ENCODE data around the gene OXCT2. TPM values are rescaled to one million over a fixed set of nuclear protein-coding genes. Genes with fewer than 3 reads are reported as not detected.

OXCT2 gene
- total RNA-seq, 1 experiment from 2014 or later = 0.26 TPM

DNA sequence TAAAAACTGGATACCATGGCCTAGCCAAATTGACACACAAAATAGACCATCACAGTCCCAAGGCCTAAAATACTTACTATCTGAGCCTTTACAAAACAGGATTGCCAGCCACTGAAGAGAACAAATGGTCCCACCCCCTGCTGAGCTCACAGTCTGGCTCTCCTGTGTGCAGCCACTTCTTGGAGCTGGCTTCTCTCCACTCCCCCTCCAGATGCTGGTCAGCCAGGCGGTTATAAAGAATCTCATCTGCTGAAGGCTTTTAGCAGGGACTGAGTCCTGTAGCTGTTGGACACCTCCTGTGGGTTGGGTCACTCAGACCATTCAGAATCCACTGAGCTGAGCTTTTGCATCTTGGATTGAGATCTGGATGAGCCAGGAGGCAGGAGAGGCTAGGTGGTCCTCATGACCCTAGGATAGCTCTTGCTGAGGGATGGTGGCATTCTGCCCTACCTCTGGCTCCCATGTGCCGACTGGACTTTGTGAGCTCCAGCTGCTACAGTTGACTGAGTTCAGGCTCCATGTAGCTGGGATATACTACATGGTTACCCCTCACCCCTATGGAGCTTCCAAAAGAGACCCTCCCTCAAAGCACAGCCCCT, 16.1 kb downstream of the OXCT2 start:
- DNase-seq (ENCODE audit: low read depth, low spot score) = no peak
- in situ Hi-C loops (cut with HindIII; ENCODE audit: low pct_unique_long_range_greater_than_20kb, low sequenced_read_pairs) = no loop called here

DNA sequence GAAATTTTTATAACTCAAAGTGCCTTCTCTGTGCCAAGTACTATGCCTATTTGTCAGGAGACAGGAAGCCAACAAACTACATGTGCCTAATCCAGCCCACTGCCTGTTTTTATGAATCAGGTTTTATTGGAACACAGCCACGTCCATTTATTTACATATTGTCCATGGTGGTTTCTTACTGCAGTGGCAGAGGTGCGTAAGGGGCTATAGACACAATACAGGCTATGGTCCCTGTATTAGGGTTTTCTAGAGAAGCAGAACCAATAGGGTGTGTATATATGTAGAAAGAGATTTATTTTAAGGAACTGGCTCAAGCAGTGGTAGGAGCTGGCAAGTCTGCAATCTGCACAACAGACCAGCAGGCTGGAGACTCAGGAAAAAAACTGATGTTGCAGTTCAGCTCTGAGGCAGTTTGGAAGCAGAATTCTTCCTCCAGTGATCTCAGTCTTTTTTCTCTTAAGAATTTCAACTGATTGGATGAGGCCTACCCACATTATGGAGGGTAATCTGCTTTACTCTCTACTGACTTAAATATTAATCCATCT, 17.1 kb downstream of the OXCT2 start:
- DNase-seq (ENCODE audit: low read depth, low spot score) = no peak
- in situ Hi-C loops (cut with HindIII; ENCODE audit: low pct_unique_long_range_greater_than_20kb, low sequenced_read_pairs) = no loop called here

DNA sequence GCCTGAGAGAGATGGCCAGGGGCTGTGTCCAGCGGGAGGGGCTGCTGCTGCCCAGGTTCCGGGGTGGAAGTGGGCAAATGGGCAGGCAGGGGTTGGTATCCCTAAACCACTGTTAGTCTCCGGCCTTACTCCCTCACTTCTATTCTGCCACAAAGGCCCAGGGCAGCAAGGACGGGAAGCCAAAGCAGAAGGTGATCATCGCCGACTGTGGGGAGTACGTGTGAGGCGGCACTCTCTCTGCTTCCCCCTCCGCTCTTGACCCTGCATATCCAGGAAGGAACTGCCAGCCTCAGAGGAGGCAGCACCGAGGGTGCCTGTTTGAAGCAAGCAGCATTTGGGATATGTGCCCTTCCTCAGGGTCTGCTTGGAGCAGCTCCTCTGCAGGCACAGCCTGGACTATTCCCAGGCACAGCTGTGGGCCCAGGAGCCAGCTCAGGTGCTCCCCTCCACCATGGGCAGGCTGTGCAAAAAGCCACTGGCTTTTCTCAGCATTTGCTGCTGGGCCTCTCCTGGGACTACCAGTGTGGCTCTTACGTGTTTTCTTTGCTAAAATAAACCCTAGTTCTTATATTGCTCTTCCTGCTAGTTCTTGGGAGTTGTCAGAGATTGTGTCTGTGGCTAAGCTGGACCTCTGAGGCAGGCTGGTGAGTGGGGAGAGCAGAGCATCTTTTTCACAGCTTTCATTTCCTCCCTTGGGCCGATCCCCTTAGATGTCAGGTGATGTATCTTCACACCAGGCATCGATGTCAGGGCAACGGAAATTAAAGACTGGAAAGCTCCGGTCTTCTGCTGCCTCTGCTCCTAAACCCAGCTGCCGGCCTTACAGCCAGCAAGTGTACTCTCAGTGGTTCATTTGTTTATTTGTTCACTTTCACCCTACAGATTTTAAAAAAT, 17.8 kb downstream of the OXCT2 start:
- DNase-seq (ENCODE audit: low read depth, low spot score) = no peak
- in situ Hi-C loops (cut with HindIII; ENCODE audit: low pct_unique_long_range_greater_than_20kb, low sequenced_read_pairs) = no loop called here

DNA sequence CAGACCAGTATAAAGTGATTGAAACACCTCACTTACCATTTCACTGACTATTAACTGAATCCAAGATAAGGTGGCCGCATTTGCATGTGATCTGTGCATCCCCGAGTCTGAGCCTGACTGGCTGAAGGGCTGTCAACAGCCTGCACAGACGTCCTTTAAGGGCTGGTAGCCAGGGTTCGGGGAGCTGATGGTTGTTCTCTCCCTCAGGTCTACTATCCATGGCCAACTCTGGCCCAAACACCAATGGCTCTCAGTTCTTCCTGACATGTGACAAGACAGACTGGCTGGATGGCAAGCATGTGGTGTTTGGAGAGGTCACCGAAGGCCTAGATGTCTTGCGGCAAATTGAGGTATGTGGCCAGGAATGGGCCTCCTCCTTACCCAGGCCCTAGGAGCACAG, 18.4 kb downstream of the OXCT2 start:
- in situ Hi-C loops (cut with HindIII; ENCODE audit: low pct_unique_long_range_greater_than_20kb, low sequenced_read_pairs) = no loop called here
- no peak for DNase-seq (ENCODE audit: low read depth, low spot score)

DNA sequence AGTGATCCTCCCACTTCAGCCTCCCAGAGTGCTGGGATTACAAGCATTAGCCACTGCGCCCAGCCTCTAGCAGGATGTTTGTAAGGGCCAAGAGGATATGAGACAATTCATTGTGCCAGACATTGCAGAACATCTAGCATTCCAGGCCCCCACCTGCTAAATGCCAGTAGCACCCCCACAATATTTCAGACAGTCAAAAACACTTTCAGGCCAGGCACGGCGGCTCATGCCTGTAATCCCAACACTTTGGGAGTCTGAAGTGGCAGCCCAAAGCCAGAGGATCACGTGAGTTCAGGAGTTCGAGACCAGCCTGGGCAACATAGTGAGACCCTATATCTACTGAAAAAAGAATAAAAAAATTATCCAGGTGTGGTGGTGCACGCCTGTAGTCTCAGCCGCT, 19.6 kb downstream of the OXCT2 start:
- in situ Hi-C loops (cut with HindIII; ENCODE audit: low pct_unique_long_range_greater_than_20kb, low sequenced_read_pairs) = no loop called here

DNA sequence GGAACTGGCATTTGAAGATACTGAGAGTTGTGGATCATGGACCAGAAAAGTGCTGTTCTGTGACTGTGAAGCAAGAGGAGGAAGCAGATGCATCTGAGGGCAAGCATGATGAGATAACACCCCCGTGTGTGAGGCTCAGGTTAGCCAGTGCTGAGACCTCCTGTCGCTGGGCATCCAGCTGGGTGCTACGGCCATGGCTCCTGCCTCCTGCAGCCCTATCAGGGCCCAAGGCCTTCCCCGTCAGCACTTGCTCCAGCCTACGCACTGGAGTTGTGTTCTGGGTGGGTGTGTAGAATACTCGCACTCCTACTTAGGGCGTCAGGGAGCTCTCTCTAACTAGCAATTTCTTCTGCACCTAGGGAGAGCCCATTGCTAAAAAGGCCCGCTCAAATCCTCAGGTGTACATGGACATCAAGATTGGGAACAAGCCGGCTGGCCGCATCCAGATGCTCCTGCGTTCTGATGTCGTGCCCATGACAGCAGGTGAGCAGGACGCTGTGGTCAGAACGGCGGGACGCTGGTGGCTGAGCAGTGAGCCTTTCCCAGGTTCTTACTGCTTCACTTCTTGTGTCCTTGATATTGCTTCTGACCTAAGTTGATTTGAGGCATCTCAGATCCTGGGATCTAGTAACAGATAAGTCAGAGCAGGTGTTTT, 26.0 kb downstream of the OXCT2 start:
- in situ Hi-C loops (cut with HindIII; ENCODE audit: low pct_unique_long_range_greater_than_20kb, low sequenced_read_pairs) = loop anchor here (25.0 kb wide), 1 partner anchor 133 kb away; no protein-coding TSS in a partner anchor
- DNase-seq (ENCODE audit: low read depth, low spot score) = no peak

More for the DNA sequence above, 19.6 kb downstream of the OXCT2 start:
- DNase-seq (ENCODE audit: low read depth, low spot score) = no peak

DNA sequence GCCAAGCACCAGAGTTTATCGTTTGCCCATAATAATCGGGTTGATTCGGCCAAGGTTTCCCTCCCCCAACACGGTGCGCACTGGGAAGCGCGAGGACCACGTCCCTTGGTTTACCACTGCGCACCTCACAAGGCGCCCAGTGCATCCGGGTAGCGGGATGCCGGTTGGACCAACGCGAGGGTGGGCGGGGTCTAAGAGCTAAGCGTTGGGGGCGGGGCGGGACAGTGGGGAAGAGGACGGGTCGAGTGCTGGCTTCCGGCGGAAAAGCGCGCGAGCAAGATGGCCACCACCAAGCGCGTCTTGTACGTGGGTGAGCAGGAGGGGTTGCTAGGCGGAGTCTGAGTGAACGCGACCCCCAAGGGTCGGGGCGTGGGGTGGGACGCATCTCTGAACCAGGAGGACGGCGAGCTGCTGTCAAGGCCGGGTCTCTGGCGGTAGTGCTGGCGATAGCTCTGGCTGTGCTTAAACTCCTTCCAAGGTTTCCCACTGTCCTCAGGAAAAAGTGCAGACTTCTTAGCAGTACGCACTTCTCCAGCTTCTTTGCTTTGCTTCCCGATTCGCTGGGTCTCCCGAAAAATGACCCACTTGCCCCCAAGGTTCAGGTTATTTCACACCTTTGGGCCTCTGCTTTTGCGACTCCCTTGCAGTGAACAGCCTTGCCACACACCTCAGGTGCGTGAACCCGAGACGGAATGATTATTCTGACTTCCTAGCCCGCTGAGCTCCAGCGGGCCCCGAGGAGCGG, 32.4 kb downstream of the OXCT2 start, which contains the start of gene PPIE:
PPIE (plus strand) TSS at position 261 of the 745 bp plus-strand sequence; CDS start at position 280, 19 bp downstream.
- in situ Hi-C loops (cut with HindIII; ENCODE audit: low pct_unique_long_range_greater_than_20kb, low sequenced_read_pairs) = loop anchor here (25.0 kb wide), 1 partner anchor 126 kb away; no protein-coding TSS in a partner anchor
- DNase-seq (ENCODE audit: low read depth, low spot score) = peak; percentile 91

DNA sequence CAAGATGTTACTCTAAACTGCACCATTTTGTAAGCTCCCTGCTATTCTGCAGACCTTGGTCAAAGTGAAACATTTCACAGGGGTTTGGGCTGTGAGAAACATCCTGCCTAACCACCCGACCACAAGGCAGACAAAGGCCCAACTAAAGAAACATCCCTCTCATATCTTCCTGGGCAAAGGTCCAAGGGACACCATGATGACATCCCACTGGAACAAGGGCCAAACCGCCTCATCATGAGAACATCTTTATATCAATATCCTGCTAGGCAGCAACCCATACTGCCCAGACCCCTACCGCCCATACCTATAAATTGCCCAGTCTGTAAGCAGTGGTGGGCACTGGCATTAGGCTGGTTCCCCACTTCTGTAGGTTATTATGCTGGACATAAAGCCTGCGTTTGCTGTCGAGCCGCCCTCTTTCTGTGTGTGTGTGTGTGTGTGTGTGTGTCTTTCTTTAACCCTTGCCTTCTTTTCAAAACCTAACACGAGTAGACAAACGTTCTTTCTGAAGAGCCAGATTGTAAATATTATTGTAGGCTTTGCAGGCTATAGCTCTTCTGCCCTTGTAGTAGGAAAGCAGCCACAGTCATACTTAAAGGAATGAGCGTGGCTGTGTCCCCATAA, 33.5 kb downstream of the OXCT2 start:
- in situ Hi-C loops (cut with HindIII; ENCODE audit: low pct_unique_long_range_greater_than_20kb, low sequenced_read_pairs) = loop anchor here (25.0 kb wide), 1 partner anchor 125 kb away; no protein-coding TSS in a partner anchor
- DNase-seq (ENCODE audit: low read depth, low spot score) = peak; percentile 82

DNA sequence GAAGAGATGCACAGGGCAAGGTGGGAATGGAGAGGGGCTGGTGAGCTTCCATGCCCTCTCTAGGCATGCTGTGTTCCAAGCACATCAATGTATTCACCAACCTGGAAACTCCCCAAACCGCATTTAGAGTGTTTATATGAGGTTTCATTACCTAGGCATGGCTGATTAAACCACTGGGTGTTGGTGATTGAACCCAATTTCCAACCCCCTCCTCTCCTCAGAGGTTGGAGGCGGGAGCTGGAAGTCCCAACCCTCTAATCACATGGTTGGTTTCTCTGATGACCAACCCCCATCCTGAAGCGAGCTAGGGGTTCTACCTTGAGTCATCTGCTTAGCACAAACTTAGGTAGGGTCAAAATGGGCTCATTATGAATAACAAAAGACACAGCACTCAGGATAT, 35.4 kb downstream of the OXCT2 start:
- no peak for DNase-seq (ENCODE audit: low read depth, low spot score)
- in situ Hi-C loops (cut with HindIII; ENCODE audit: low pct_unique_long_range_greater_than_20kb, low sequenced_read_pairs) = loop anchor here (25.0 kb wide), 1 partner anchor 123 kb away; no protein-coding TSS in a partner anchor

DNA sequence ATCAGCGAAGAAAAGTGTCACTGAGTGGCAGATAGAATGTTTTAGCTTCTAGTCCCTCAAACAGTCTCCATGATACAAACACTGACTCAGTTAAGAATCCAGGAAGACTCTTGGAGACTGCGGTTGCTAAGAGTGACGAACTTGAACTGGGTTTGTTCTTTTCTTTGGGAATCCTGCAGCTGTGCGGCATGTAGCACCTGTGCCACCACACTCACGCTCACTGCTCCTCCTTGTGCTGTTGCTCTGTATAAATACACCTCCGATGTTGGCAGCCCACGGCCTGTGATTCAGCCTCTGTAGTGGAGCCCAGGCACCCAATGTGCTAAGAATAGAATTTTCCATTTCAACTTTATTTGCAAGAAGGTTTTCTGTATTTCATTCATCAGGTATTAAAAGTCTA, 38.0 kb downstream of the OXCT2 start:
- in situ Hi-C loops (cut with HindIII; ENCODE audit: low pct_unique_long_range_greater_than_20kb, low sequenced_read_pairs) = loop anchor here (25.0 kb wide), 1 partner anchor 121 kb away; no protein-coding TSS in a partner anchor
- DNase-seq (ENCODE audit: low read depth, low spot score) = no peak

DNA sequence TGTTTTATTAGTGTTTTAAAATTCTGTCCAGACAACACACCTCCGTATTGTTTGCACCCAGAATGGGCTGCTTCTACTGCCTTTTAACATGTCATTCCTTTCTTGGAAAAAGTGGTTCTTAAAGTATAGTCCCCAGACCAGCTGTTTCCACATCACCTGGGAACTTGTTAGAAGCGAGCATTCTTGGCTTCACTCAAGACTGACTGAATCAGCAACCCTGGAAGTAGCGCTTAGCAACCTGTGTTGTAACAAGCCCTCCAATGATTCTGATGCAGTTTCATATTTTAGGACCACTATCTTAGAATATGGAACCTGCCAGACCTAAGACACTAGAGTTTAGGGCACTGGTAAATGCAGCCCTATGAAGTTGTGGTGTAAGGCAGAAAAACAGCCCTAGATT, 38.4 kb downstream of the OXCT2 start:
- in situ Hi-C loops (cut with HindIII; ENCODE audit: low pct_unique_long_range_greater_than_20kb, low sequenced_read_pairs) = loop anchor here (25.0 kb wide), 1 partner anchor 120 kb away; no protein-coding TSS in a partner anchor

DNA sequence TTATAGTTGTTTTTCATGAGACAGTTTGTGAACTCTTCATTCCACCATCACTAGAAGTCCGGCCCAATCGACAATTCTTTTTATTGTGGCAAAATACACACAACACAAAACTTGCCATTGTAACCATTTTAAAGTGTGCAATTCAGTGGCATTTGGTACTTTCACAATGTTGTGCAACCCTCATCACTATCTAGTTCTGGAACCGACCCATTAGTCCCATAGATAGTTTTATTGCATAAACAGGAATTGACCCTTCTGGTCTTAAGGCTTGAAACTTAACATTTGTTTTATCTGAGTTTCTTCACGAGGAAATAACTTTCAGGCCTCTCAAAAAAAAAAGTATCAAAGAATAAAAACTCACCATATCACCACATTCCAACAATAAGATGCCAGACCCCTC, 41.3 kb downstream of the OXCT2 start:
- no peak for DNase-seq (ENCODE audit: low read depth, low spot score)
- in situ Hi-C loops (cut with HindIII; ENCODE audit: low pct_unique_long_range_greater_than_20kb, low sequenced_read_pairs) = loop anchor here (25.0 kb wide), 1 partner anchor 118 kb away; no protein-coding TSS in a partner anchor

More for the DNA sequence above, 38.4 kb downstream of the OXCT2 start:
- DNase-seq (ENCODE audit: low read depth, low spot score) = no peak

DNA sequence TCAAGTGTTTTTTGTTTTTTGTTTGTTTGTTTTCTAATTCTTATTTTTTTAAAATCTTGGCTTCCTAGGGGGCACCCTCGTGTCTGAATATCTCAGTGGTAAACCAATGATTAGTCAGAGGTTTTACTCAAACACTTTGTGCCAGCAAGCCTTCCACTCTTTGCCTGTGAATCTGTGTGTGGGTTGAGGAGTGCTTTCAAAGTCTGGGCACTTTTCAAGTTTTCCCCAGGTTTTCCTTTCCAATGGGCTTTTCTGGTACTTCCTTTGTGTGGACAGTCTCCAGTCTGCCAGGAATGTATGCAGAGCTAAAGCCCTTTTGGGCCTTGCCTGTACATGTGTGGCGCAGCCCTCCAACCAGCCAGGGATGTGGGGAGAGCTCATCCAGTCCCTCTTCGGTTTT, 42.1 kb downstream of the OXCT2 start:
- in situ Hi-C loops (cut with HindIII; ENCODE audit: low pct_unique_long_range_greater_than_20kb, low sequenced_read_pairs) = loop anchor here (25.0 kb wide), 1 partner anchor 117 kb away; no protein-coding TSS in a partner anchor

DNA sequence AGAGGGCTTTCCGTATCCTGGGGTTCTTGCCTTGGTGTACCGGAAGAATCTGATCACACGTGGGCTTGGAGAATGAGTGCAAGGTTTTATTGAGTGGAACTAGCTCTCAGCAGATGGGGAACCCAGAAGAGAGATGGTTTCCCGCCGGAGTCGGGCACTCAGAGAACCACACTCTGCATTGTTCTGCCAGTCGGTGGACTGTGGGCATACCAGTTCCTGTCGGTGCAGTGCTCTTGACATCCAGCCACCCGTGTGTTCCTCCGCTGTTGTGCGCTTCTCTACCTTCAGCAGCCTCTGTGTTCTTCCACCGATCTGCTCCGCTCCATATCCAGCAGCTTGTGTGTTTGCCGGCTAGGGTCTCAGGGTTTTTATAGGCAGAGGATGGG, 43.2 kb downstream of the OXCT2 start:
- no peak for DNase-seq (ENCODE audit: low read depth, low spot score)
- in situ Hi-C loops (cut with HindIII; ENCODE audit: low pct_unique_long_range_greater_than_20kb, low sequenced_read_pairs) = loop anchor here (25.0 kb wide), 1 partner anchor 116 kb away; no protein-coding TSS in a partner anchor

More for the DNA sequence above, 42.1 kb downstream of the OXCT2 start:
- no peak for DNase-seq (ENCODE audit: low read depth, low spot score)

DNA sequence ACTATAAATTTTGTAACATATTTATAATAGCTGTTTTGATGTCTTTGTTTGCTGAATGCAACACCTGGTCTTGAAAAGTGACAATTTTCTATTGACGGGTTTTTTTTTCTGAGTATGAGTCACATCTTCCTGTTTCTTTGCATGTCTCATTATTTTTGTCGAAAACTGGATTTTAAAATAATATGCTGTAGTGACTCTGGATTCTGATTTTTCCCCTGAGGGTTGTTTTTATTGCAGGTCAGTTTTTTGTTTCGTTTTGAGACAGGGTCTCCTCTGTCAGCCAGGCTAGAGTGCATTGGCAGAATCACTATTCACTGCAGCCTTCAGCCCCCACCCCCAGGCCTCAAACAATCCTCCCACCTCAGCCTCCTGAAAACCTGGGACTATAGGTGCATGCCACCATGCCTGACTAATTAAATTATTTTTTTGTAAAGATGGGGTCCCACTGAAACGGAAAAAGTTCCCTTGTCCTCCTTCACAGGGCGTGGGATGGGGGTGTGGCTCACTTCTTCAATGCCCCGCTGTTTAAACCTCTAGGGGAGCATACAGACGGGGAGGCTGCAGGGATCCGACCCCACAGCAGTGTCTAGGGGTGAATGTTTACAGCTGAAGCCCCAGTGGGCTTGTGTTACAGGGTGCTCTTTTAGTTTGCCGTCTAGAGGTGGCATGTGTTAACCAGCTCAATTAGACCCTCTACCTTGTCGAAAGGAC, 43.8 kb downstream of the OXCT2 start:
- no peak for DNase-seq (ENCODE audit: low read depth, low spot score)
- in situ Hi-C loops (cut with HindIII; ENCODE audit: low pct_unique_long_range_greater_than_20kb, low sequenced_read_pairs) = loop anchor here (25.0 kb wide), 1 partner anchor 115 kb away; no protein-coding TSS in a partner anchor

DNA sequence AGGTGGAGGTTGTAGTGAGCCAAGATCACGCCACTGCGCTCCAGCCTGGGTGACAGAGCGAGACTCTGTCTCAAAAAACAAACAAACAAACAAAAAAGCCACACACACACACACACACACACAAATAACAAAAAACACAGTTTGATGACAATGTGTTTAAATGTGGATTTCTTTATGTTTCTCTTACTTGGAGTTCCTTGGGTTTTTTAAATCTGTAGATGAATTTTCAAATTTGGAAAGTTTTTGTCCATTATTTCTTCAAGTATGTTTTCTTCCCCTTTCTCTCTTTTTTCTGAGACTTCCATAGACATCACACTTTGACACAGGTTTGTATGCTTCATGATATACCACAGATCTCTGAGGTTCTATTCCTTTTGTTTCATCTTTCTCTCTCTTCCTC, 44.5 kb downstream of the OXCT2 start:
- no peak for DNase-seq (ENCODE audit: low read depth, low spot score)
- in situ Hi-C loops (cut with HindIII; ENCODE audit: low pct_unique_long_range_greater_than_20kb, low sequenced_read_pairs) = loop anchor here (25.0 kb wide), 1 partner anchor 114 kb away; no protein-coding TSS in a partner anchor
